ENCODE results near the gene MON2. TPM values are rescaled to one million over a fixed set of nuclear protein-coding genes. Genes with fewer than 3 reads are reported as not detected.
"Not testable (repeated sequence)": the region's sequence is repeated elsewhere in the genome, so short reads cannot be mapped to it uniquely, and the experiment has no call there.

MON2 gene
- total RNA-seq, 1 experiment from 2014 or later: 6.6 TPM

DNA sequence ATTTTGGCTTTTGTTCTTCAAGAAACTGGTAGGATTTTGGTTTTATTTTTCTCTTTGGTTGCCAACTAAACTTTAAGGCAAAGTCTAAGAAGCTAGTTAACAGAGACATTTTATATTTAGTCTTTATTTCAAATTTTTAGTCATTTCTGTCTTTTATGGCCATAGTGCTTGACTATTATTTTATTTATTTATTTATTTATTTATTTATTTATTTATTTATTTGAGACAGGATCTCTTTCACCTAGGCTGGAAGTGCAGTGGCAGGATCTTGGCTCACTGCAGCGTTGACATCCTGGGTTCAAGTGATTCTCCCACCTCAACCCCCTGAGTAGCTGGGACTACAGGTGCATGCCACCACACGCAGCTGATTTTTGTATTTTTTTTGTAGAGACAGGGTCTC is 3.1 kb downstream of the MON2 start:
- DNase-seq (ENCODE audit: low spot score): no peak

DNA sequence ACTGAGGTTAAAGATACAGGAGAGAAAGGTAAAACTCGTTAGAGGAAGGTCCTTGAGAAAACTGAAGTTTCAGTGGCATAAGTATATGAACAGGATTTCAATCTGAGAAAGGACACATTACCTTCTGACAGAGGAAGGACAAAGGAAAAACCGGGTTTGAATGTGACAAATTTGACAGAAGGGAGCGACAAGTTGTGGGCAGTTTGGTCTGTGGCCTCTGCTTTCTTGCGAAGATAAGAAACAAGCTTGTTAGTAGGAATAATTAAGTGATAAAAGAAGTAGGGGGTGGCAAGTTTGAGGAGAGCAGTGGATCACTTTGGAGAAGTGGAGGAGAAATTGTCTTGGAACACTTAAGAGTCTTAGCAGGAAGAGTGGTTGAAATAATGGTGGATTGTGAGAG is 5.1 kb downstream of the MON2 start:
- DNase-seq (ENCODE audit: low spot score): no peak

DNA sequence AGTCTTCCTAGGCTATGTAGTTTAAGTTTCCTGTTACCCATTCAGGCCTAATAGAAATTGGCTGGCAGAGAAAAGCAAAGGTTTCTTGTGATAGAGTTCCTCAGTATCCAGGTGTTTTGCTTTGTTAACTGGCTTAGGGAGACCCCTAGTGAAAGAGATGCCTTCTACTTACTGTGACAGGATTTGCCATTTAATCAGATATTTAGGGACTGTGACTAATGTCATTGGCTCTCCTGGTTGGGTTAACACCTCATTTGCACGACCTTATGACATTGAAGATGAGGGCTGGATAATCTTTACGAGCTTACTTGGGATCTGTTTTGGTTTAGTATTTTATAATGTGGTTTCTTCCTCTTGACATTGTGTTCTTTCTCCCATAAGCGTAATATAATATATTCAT is 5.8 kb downstream of the MON2 start:
- peak; percentile 4 for DNase-seq (ENCODE audit: low spot score)

DNA sequence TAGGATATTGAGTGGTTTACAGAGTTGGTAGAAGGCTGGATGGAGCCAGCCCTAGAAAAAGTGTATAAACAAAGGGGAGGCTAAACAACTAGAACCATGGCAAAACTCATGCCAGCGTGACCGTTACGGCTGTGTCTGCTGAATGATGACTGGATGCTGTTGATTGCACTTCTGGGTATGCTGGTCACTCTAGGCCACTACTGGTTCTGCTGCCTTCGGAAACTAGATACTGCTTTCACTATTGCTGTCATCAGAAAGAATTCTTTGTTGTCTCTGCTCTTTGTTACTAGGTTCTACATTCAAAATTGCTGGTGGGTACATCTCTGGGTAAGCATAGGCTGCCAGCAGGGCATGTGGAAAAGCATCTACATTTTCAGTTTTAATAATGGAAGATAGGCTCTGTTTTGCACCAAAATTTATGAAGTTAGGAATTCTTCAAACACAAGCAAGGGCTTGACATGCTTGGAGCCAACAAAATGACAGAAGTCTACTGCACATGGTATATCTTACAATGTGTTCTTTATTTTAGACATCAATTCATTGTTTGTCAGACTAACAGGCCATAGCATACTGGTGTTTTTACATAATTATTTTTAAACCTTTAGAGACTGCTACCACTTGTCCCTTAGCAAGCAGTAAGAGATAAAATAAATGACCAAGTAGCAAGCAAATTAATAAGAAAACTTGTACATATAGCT is 15.4 kb downstream of the MON2 start:
- DNase-seq (ENCODE audit: low spot score): no peak

DNA sequence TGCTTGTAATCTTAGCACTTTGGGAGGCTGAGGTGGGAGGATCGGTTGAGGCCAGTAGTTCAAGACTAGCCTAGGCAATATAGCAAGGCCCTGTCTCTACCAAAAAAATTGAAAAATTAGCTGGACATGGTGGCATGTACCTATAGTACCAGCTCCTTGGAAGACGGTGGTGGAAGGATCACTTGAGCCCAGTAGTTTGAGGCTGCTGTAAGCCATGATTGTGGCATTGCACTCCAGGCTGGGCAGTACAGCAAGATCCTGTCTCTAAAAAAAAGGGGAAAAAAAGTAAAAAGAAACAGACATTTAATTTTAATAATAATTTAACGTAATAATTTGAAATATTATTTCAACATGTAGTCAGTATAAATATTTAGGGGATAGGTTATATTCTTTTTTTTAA is 16.1 kb downstream of the MON2 start:
- no peak for DNase-seq (ENCODE audit: low spot score)

DNA sequence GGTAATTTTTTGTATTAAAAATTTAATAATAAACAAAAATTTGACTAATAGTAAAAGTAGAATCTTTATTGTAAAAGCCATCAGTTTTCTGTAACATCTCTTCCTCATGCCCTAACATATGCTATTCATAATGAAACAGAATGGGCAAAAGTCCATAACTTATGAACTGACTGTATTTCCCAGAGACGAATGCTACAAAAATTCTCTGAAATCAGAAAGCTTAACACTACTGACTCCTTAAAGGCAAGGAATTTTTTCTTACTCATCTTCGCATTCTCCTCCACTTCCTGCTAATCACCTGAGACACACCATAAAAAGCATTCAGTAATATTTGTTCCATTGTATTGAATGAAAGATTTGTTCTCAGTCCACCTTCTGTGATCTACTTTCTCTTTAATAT is 17.6 kb downstream of the MON2 start:
- no peak for DNase-seq (ENCODE audit: low spot score)

DNA sequence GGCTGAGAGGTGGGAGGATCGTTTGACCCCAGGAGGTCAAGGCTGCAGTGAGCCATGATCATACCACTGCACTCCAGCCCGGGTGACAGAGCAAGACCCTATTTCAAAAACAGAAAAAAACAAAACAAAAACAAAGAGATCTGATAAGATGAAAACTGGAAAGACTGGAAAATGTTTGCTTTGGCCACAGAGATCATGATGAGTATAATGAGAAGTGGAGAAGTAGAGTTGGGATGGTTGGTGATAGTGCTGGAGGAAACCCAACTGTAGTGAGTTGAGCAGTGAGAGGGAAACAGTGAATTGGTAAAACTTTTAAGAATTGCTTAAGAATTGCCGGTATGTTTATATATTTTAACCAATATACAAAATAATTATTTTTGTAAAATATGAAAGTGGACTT is 39.2 kb downstream of the MON2 start:
- no peak for DNase-seq (ENCODE audit: low spot score)

DNA sequence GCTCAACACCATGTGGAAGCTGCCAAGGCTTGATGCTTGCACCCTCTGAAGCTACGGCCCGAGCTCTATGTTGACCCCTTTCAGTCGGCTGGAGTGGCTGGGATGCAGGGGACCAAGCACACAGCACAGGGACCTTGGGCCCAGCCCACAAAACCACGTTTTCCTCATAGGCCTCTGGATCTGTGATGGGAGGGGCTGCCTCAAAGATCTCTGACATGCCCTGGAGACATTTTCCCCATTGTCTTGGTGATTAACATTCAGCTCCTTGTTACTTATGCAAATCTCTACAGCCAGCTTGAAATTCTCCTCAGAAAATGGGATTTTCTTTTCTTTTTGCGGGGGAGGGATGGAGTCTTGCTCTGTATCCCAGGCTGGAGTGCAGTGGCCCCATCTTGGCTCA is 46.3 kb downstream of the MON2 start:
- DNase-seq (ENCODE audit: low spot score): no peak

DNA sequence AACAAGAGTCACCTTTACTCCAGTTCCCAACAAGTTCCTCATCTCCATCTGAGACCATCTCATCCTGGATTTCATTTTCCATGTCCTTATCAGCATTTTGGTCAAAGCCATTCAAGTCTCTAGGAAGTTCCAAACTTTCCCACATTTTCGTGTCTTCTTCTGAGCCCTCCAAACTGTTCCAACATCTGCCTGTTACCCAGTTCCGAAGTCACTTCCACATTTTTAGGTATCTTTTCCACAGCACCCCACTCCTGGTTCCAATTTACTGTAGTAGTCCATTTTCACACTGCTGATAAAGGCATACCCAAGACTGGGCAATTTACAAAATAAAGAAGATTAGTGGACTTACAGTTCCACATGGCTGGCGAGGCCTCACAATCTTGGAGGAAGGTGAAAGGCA is 47.5 kb downstream of the MON2 start:
- DNase-seq (ENCODE audit: low spot score): not testable (repeated sequence)

DNA sequence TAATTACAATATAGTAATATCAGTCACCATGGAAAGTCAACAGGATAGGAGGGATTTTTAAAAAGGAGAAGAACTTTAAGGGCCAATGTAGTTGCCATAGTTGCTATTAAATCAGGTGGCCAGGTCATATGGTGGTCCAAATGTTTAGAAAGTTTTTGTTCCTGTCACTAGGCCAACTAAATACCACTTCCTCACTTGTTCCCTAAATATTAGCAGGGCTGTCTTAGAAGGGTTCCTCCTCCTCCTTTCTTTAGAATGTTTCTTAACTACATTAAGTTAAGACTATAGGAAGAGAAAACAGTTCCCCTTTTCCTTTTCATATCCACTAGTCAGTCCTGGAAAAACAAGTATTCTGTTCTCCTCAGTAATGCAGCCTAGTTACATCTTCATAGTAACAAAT is 50.3 kb downstream of the MON2 start:
- no peak for DNase-seq (ENCODE audit: low spot score)

DNA sequence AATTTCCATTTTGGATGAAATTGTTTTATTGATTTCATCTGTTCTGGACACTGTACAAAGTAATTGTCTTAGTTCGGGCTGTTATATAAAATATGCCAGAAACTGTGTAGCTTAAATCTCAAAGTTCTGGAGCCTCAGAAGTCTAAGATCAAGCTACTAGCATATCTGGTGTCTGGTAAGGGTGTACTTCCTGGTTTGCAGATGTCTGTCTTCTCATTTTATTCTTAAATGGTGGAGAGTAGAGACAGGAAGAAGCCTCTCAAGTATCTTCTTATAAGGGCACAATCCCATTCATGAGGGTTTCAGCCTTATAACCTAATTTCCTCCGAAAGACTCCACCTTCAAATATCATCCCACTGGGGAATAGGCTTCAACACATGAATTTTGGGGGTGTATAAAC is 51.3 kb downstream of the MON2 start:
- no peak for DNase-seq (ENCODE audit: low spot score)

DNA sequence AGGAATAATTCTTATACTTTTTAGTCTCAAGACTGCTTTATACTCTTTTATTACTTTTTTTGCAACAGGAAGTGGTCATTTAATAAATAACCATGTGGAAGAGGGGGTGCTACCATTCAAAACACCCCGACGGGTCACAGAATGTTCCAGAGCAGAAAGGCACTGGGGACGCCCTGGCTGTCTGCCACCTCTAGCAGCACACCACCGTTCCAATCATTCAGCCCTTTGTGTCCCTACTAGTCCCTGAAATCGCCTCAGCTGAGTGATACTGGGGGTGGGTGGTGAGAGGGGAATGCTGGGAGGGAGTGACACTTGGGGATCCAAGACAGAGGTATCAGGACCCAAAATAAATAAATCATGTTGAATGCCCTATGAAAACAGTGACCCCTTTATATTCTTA is 52.4 kb downstream of the MON2 start:
- DNase-seq (ENCODE audit: low spot score): no peak

DNA sequence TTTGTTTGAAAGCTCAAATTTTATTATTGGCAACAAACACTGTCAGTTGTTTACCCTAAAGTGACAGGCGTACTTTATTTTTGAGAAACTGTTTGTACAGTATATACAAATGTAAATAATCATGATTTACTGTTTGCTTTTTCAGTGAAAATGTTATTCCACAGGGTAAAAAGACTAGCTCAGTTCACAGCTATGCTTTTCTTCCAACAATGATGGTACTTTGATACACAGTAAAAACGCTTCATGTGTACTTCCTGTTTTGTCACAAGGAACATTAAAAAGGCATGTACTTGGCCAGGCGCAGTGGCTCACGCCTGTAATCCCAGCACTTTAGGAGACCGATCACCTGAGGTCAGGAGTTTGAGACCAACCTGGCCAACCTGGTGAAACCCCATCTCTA is 53.7 kb downstream of the MON2 start:
- no peak for DNase-seq (ENCODE audit: low spot score)

DNA sequence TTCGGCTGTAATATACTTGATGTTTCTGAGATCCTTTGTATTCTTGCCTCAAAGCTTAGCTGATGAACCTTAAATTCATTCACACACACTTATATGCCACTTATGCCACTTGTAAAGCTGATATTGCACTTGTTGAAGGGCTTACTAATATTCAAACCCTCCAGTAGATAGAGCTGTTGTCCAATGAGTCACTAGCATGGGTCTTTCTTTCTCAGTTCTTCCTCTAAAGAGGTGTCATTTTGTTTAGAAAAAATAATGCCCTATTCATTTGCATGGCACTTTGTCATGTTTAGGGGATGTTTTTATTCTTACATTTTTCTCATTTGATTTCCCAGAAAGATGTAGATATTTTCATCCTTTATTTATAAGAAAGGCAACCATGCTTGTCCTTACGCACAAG is 56.4 kb downstream of the MON2 start:
- peak; percentile 37 for DNase-seq (ENCODE audit: low spot score)

DNA sequence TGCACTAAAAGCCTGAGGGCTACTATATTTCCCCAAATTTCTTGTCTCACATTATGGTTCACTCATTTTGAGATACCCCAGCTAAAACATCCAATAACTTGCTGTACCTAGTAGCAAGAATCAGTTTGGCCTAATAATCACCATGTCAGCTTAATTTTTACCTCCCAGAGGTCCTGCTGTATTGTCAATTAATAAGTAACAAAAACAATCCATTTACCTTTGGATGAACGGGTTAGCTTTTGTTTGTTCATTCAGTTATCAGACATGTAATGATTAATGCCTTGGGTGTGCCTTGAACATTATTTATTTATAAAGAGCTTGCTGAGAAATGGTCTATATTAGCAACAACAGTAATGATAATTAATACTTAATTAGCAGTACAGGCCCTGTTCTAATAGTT is 57.0 kb downstream of the MON2 start:
- no peak for DNase-seq (ENCODE audit: low spot score)

DNA sequence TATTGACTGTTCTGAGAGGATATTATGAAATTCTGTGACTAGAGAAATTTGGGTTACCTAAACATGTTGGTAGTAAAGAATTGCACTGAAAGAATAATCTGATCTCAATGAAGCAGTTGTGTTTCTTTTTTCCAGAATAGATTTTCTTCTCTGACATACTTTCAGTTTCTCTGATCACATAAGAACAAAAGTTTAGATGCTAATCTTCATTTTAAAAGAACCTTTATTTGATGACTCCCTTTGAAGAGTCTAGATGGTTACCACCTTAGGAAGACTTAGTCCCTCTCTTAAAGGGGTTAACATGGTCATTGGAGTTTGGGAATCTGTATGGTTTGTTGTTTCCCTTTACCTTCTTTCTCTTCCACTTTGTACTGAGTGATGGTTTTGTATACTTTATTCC is 58.6 kb downstream of the MON2 start:
- DNase-seq (ENCODE audit: low spot score): no peak

DNA sequence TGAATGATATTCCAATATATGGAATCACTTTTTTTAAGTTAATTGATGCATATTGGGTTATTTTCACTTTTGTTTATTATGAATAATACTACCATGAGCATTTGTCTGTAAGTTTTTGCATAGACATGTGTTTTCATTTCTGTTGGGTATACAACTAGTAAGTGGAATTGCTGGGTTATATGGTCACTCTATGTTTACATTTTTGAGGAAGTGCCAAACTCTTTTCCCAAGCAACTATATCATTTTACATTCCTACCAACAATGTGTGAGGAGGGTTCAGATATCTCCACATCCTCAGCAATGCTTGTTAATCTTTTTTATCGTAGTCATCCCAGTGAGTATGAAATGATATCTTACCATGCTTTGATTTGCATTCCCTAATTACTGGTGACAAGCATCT is 64.0 kb downstream of the MON2 start:
- no peak for DNase-seq (ENCODE audit: low spot score)

DNA sequence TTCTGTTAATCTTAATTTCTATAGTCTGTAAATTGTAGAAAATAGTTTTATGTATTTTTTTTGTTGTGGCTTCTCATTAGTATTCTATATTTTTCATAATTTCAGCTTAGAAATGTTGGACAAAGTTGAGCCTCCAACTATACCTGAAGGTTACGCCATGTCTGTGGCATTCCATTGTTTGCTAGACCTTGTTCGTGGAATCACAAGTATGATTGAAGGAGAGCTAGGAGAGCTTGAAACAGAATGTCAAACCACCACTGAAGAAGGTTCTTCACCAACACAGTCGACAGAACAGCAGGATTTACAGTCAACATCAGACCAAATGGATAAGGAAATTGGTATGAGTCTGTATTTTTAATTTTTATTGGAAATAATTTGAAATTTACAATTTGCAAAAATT is 65.7 kb downstream of the MON2 start:
- DNase-seq (ENCODE audit: low spot score): no peak

DNA sequence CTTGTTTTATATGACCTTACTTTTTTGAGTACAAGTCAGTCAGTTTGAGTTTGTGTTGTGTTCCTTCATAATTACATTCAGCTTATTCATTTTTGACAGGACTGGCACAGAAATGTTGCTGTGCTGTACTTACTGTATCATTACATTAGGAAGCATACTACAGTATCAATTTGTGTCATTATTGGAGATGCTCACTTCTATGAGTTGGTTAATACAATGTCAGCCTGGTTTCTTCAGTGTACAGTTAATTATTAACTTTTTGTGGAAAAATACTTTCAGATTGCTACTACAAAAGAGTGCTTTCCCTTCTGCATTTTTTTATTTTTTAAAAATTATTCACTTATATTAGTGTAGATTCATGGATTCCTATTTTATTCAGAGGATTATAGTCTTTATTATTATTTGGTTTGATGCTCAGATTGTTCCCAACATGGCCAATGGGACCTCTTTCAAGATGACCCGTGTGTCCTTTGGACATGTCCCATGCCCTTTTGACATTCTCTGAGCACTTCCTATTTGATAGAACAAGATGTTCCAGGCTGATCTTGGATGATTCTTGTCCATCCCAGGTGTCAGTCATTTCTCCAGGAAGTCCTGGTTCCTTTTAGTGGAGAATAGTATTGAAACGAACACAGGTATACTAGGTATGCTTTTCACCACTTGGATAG is 66.6 kb downstream of the MON2 start:
- no peak for DNase-seq (ENCODE audit: low spot score)

DNA sequence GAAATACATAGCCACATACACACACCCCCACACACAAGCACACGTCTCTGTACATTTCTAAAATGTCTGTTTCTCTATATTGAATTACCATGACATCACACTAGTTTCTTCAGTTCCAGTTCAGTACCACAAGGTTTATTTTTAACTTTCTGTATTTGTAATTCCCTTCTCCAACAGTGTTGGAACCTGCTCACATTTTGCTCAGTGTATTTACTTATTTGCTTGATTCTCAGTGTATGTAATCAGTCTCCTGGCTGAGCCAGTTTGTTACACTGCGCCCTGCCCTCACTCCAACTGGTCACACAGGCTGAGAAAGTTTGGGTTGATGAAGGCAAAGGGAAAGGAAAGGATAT is 67.1 kb downstream of the MON2 start:
- no peak for DNase-seq (ENCODE audit: low spot score)

DNA sequence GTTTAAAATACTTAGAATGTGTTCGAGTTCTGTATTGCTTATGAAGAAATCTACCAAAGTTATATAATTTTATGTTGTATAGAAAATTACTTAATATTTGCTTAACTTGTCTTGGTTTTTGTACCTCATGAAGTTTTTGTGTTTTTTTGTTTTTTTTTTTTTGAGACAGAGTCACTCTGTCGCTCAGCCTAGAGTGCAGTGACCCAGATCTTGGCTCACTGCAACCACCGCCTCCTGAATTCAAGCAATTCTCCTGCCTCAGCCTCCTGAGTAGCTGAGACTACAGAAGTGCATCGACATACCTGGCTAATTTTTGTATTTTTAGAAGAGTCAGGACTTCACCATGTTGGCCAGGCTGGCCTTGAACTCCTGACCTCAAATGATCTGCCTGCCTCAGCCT is 69.9 kb downstream of the MON2 start:
- DNase-seq (ENCODE audit: low spot score): no peak

DNA sequence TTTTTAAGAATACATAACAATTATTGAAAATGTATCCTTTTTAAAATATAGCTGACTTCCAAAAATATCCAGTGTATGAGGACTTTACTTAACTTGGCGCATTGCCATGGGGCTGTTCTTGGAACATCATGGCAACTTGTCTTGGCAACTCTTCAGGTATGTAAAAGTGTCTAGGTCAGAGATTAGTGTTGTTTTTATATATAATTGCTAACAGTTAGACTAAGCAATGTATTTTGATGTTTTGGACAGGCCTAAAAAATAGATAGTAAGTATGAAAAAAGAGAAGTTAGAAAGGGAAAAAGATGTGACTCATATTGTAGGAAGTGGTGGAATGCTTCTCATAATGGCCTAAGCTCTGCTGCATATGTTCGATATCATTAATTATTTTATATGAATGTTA is 70.9 kb downstream of the MON2 start:
- DNase-seq (ENCODE audit: low spot score): peak; percentile 36

DNA sequence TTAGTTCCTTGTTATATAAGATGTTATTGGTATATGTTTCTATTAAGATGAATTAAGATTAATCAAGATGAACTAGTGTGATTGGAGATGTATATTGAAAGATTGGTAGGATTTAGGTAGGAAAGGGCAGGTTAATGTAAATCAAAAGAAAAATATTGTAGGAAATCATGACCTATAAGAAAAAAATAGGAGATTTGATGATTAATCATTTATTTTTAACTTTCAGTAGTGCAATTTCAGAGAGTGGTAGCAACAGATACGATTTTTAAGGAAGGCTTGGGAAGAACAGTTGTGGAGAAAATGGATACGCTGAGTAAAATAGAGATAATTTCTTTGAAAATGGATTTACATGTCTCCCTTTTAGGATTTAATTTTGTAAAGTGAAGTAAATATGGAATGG is 73.7 kb downstream of the MON2 start:
- no peak for DNase-seq (ENCODE audit: low spot score)

DNA sequence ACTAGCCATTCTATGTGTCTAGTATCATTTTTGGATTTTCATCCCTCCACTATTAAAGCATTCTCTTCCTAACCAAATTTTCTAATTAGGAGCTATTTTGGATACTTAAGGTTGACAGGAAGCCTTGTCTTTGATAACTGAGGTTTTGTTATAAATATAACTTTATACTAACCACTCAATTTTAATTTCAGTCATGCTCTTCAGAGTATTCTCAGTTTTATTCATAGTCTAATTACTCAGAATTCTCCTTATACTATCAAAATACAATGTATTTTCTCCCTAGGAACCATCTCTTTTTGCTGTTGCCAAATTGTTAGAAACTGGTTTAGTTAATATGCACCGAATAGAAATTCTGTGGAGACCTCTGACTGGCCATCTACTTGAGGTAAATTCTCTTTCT is 76.2 kb downstream of the MON2 start:
- DNase-seq (ENCODE audit: low spot score): no peak
